Dendritic cell treated with granulocyte-macrophage colony-stimulating factor and Interleukin-4, amounts not matched to agents 40 ng/mL and 50 ng/mL, for 4 days (primary cell): ENCODE results near the gene RPP38.

Experiments used
- H3K27ac Mint-ChIP-seq: one replicate; pipeline ENCODE4 v1.8.0; 2022; ENCODE audit warnings: mild to moderate bottlenecking, mixed read lengths
- H3K27me3 Mint-ChIP-seq: one replicate; pipeline ENCODE4 v1.8.0; 2022; ENCODE audit warnings: mild to moderate bottlenecking, mixed read lengths
- H3K36me3 Mint-ChIP-seq: one replicate; pipeline ENCODE4 v1.8.0; 2022; ENCODE audit warnings: low read depth, mixed read lengths
- H3K4me1 Mint-ChIP-seq: one replicate; pipeline ENCODE4 v1.8.0; 2022; ENCODE audit warnings: low read depth, mixed read lengths
- H3K4me3 Mint-ChIP-seq: one replicate; pipeline ENCODE4 v1.8.0; 2022; ENCODE audit warnings: mild to moderate bottlenecking, moderate library complexity, mixed read lengths
- H3K9me3 Mint-ChIP-seq: one replicate; pipeline ENCODE4 v1.8.0; 2022; ENCODE audit warnings: mixed read lengths
- intact Hi-C: fragments of 100-400 bp; cut with micrococcal nuclease; formaldehyde crosslinking; loops from one replicate; pipeline ENCODE4 v1.15.0; 2022

RPP38 gene

DNA sequence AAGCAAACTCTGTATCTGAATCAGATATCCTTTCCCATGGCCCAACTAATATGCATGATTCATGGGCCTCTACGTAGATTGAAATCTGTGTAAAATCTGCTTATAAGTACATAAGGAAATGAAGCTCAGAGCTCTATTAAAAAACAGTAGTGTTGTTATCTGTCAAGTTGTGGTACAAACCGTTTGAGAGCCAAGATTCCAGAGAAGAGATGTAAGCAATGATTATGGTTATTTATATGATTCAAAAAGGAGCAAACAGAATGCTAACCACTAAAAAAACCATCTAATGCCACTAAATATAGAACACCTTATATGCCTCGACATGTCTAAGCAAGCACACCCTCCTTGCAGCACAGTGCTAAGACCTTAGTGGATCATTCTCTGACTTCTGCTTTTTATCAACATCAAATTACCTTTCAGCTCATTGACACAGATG is 26.6 kb downstream of the RPP38 start:
- no peak overlapping the region for H3K4me3 Mint-ChIP-seq
- H3K9me3 Mint-ChIP-seq = no peaks in the 10 kb centered on the region
- intact Hi-C loops = no loop called here
- no peak overlapping the region for H3K27ac Mint-ChIP-seq
- H3K27me3 Mint-ChIP-seq = no peaks in the 10 kb centered on the region
- no peaks in the 10 kb centered on the region for H3K4me1 Mint-ChIP-seq
- peaks cover 18% of the 10 kb centered on the region for H3K36me3 Mint-ChIP-seq

DNA sequence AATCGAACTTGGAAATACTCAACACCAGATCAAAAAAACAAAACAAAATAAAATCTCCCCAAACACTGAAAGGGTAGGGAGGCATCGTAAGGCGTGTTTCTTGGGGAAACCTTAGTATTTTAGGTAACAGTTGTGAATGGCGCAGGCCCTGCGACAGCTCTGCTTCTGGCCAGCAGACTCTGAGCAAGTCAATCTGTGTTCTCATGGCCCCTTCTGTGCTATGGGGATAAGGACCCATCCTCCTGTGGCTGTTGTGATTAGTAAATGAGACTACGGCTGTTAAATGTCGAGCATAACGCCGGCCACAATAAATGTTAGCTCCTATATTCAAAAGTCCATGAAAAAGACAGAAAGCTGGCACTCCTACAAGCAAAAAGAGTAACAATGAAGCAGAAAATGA is 27.0 kb downstream of the RPP38 start:
- Mint-ChIP-seq H3K27ac (no peak overlapping the region), H3K4me3 (no peak overlapping the region), H3K9me3 (no peaks in the 10 kb centered on the region), H3K36me3 (peaks cover 17% of the 10 kb centered on the region), H3K27me3 (no peaks in the 10 kb centered on the region), H3K4me1 (no peaks in the 10 kb centered on the region)
- intact Hi-C loops = no loop called here

DNA sequence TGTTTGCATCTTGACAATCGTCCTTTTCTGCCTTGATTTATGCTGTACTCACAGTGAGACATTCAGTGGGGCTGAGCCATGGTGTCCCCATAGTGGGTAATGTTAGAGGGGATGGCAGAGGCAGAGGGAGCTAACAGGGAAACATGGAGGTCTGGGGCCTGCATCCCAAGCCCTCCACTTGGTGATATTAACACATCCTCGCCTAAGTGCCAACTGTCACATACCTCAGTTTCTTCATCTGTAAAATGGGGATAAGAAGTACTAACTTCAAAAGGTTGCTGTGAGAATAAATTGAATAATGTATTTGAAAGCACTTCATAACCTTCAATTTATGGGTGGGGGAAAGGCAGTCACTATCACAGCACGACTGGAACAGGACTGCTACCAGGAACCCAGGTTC is 27.8 kb downstream of the RPP38 start:
- intact Hi-C loops = no loop called here
- Mint-ChIP-seq H3K9me3 (no peaks in the 10 kb centered on the region), H3K4me1 (no peaks in the 10 kb centered on the region), H3K27ac (no peak overlapping the region), H3K4me3 (no peak overlapping the region), H3K36me3 (peaks cover 9% of the 10 kb centered on the region), H3K27me3 (no peaks in the 10 kb centered on the region)

- no peaks in the 10 kb centered on the region for H3K9me3 Mint-ChIP-seq
- H3K36me3 Mint-ChIP-seq = no peaks in the 10 kb centered on the region
- no peak overlapping the region for H3K4me3 Mint-ChIP-seq
- intact Hi-C loops = no loop called here
- H3K27me3 Mint-ChIP-seq = no peaks in the 10 kb centered on the region
- H3K27ac Mint-ChIP-seq = no peak overlapping the region
- H3K4me1 Mint-ChIP-seq = no peaks in the 10 kb centered on the region
Observed at GRCh38 chr10:15131330-15131729, 34.2 kb downstream of the RPP38 start.

GRCh38 chr10:15136129-15137035 is 39.2 kb downstream of the RPP38 start:
- intact Hi-C loops = no loop called here
- Mint-ChIP-seq H3K4me1 (no peaks in the 10 kb centered on the region), H3K4me3 (no peak overlapping the region), H3K27ac (no peak overlapping the region), H3K27me3 (no peaks in the 10 kb centered on the region), H3K9me3 (no peaks in the 10 kb centered on the region), H3K36me3 (no peaks in the 10 kb centered on the region)

- Mint-ChIP-seq H3K9me3 (no peaks in the 10 kb centered on the region), H3K4me1 (no peaks in the 10 kb centered on the region), H3K27ac (no peak overlapping the region), H3K4me3 (no peak overlapping the region), H3K36me3 (no peaks in the 10 kb centered on the region), H3K27me3 (no peaks in the 10 kb centered on the region)
- intact Hi-C loops = no loop called here
Observed at GRCh38 chr10:15137036-15137359, 39.8 kb downstream of the RPP38 start.

GRCh38 chr10:15137636-15138035 is 40.5 kb downstream of the RPP38 start:
- no peaks in the 10 kb centered on the region for H3K36me3 Mint-ChIP-seq
- no peak overlapping the region for H3K4me3 Mint-ChIP-seq
- no peaks in the 10 kb centered on the region for H3K27me3 Mint-ChIP-seq
- H3K4me1 Mint-ChIP-seq = no peaks in the 10 kb centered on the region
- no peak overlapping the region for H3K27ac Mint-ChIP-seq
- no peaks in the 10 kb centered on the region for H3K9me3 Mint-ChIP-seq
- intact Hi-C loops = no loop called here

GRCh38 chr10:15140698-15141097 is 43.5 kb downstream of the RPP38 start:
- intact Hi-C loops = no loop called here
- Mint-ChIP-seq H3K9me3 (no peaks in the 10 kb centered on the region), H3K4me3 (no peak overlapping the region), H3K36me3 (no peaks in the 10 kb centered on the region), H3K27ac (no peak overlapping the region), H3K4me1 (no peaks in the 10 kb centered on the region), H3K27me3 (no peaks in the 10 kb centered on the region)

DNA sequence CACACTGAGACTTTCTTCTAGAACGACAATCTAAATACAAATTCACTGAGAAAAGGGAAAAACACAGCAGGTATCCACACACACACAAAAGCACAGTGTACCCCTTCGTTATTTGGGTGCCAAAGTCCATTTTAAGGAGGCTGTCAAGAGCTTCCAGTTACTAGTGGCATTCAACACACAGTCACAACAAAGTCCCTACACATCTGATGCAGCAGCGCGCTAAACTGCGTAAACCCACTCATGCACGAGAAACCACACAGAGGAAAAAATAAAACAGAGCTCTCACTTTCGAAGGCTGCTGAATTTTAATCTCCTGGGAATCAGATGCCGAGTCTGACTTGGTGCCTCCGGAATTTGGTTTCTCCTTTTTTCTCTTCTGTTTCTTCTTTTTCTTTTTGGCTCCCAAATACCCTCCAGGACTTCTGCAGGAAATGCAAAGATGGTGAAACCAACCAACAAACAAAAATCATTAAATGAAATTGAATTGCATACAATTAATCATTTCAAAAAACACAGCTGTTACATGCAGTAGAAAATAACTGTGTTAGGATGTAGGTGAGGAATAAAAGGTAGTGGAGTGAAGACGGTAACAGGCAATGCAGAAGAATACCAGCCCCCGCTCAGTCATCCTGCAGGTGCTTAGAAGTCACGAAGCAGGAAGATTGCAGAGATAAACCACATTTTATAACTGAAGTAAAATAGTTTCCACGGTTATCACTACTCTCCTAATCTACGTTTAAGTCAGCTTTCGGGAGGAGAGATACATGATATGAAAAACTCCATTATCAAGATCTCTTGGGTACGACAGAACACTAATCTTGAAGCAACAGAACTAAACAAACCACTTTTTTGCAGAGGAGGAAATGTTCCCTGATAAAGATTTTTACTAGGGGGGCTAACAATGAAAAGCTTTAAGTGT is 44.2 kb downstream of the RPP38 start:
- intact Hi-C loops = no loop called here
- H3K4me1 Mint-ChIP-seq = no peaks in the 10 kb centered on the region
- H3K27me3 Mint-ChIP-seq = no peaks in the 10 kb centered on the region
- H3K36me3 Mint-ChIP-seq = no peaks in the 10 kb centered on the region
- no peak overlapping the region for H3K4me3 Mint-ChIP-seq
- no peaks in the 10 kb centered on the region for H3K9me3 Mint-ChIP-seq
- H3K27ac Mint-ChIP-seq = no peak overlapping the region

- Mint-ChIP-seq H3K9me3 (no peaks in the 10 kb centered on the region), H3K36me3 (no peaks in the 10 kb centered on the region), H3K27me3 (no peaks in the 10 kb centered on the region), H3K4me1 (no peaks in the 10 kb centered on the region), H3K27ac (no peak overlapping the region), H3K4me3 (no peak overlapping the region)
- intact Hi-C loops = no loop called here
Observed at GRCh38 chr10:15144788-15145187, 47.6 kb downstream of the RPP38 start.

- no peaks in the 10 kb centered on the region for H3K36me3 Mint-ChIP-seq
- intact Hi-C loops = no loop called here
- H3K27me3 Mint-ChIP-seq = no peaks in the 10 kb centered on the region
- no peak overlapping the region for H3K4me3 Mint-ChIP-seq
- no peaks in the 10 kb centered on the region for H3K4me1 Mint-ChIP-seq
- H3K27ac Mint-ChIP-seq = no peak overlapping the region
- H3K9me3 Mint-ChIP-seq = no peaks in the 10 kb centered on the region
Observed at GRCh38 chr10:15146366-15146765, 49.2 kb downstream of the RPP38 start.

DNA sequence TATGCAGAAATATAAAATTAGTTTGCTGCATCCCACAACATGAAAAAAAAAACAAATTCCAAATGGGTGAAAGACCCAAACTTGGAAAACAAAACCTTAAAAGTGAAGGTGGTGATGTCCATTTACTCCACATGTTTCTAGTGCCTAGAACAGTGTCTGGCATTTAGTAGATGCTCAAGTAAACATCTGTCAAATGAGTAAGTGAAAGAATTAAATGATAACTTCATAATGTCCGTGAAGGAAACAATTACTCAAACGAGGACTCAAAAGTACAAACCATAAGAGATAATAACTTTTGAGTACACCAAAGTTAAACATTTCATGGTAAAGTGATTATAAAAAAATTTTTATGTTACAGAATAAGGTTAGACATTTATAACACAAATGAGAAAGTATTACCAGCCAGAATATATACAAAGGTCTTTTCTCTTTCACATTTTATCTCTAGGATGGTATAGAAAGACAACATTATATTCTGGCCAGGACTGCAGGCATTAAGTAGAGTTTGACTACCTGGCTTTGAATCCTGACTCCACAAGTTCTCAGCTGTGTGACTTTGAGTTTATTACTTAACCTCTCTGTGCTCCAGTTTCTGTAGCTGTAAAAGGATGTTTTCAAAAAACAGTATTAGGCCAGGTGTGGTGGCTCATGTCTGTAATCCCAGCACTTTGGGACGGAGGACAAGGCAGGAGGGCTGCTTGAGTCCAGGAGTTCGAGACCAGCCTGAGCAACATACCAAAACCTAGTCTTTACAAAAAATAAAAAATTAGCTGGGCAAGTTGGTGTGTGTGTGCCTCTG is 50.6 kb downstream of the RPP38 start:
- Mint-ChIP-seq H3K27me3 (no peaks in the 10 kb centered on the region), H3K4me3 (no peak overlapping the region), H3K9me3 (no peaks in the 10 kb centered on the region), H3K27ac (no peak overlapping the region), H3K36me3 (no peaks in the 10 kb centered on the region), H3K4me1 (no peaks in the 10 kb centered on the region)
- intact Hi-C loops = no loop called here

GRCh38 chr10:15149042-15149771 is 52.1 kb downstream of the RPP38 start:
- no peaks in the 10 kb centered on the region for H3K27me3 Mint-ChIP-seq
- no peaks in the 10 kb centered on the region for H3K36me3 Mint-ChIP-seq
- H3K4me1 Mint-ChIP-seq = no peaks in the 10 kb centered on the region
- H3K9me3 Mint-ChIP-seq = no peaks in the 10 kb centered on the region
- H3K4me3 Mint-ChIP-seq = no peak overlapping the region
- intact Hi-C loops = no loop called here
- no peak overlapping the region for H3K27ac Mint-ChIP-seq
